Lung microvascular endothelial cell (primary cell): ENCODE data around the gene USP5. TPM values are rescaled to one million over a fixed set of nuclear protein-coding genes. Genes with fewer than 3 reads are reported as not detected.
A peak's percentile ranks its signal among the peaks of the same experiment; 100 is the strongest.

Experiments used
- DNase-seq, 2 donors: peaks; one replicate each; pipeline versions ENCODE4 v3.0.0 to v3.0.0-alpha.2; 2010; ENCODE audit warnings: low read depth in 2 of 2
- total RNA-seq: library from RNA; depleted of rRNA; stranded (reverse); fragments of >200 nt; gene quantifications from 2 replicates; pipeline ENCODE4 v1.2.1, GENCODE V29; 2014

Gene USP5
- total RNA-seq, 1 donor from 2014 or later: 57.9 TPM

GRCh38 chr12:6840330-6840729, 11.6 kb upstream of the USP5 start:
- no peak for DNase-seq

- DNase-seq: no peak
These were observed 11.0 kb upstream of the USP5 start, which contains the start of gene GNB3 for GRCh38 chr12:6840761-6841515. Gene GNB3, plus strand, starts transcription at chr12:6840925. Its CDS starts 363 bp downstream, at chr12:6841288.

- DNase-seq: no peak
These were observed 9.9 kb upstream of the USP5 start for GRCh38 chr12:6842075-6842474.

- DNase-seq: peak in 1 of 2 donors; percentile 43
These were observed 8.6 kb upstream of the USP5 start for GRCh38 chr12:6843118-6843902.

GRCh38 chr12:6845395-6845794, 6.6 kb upstream of the USP5 start:
- no peak for DNase-seq

- no peak for DNase-seq
These were observed 5.6 kb upstream of the USP5 start for GRCh38 chr12:6846316-6846869.

- DNase-seq: no peak
These were observed 4.3 kb upstream of the USP5 start for GRCh38 chr12:6847676-6848075.

- no peak for DNase-seq
These were observed 2.5 kb upstream of the USP5 start for GRCh38 chr12:6849427-6849826.

GRCh38 chr12:6849976-6850560, 1.9 kb upstream of the USP5 start:
- no peak for DNase-seq

- DNase-seq: no peak
These were observed 1.2 kb upstream of the USP5 start for GRCh38 chr12:6850796-6851152.

GRCh38 chr12:6851153-6851920, 613 bp upstream of the USP5 start, which contains the start of gene CDCA3:
Gene CDCA3, minus strand, starts transcription at chr12:6851286. Its CDS starts 334 bp downstream, at chr12:6850952.
- peak; percentile 99 for DNase-seq

GRCh38 chr12:6852651-6853354, 853 bp downstream of the USP5 start:
- DNase-seq: peak; percentile 66

GRCh38 chr12:6853626-6854025, 1.7 kb downstream of the USP5 start:
- DNase-seq: no peak

GRCh38 chr12:6854036-6854435, 2.1 kb downstream of the USP5 start:
- no peak for DNase-seq

GRCh38 chr12:6855322-6855721, 3.4 kb downstream of the USP5 start:
- DNase-seq: no peak

GRCh38 chr12:6858799-6859198, 6.8 kb downstream of the USP5 start:
- DNase-seq: no peak

GRCh38 chr12:6860116-6860515, 8.2 kb downstream of the USP5 start:
- DNase-seq: no peak

GRCh38 chr12:6860942-6861341, 9.0 kb downstream of the USP5 start:
- no peak for DNase-seq

GRCh38 chr12:6861391-6861790, 9.4 kb downstream of the USP5 start:
- no peak for DNase-seq

- DNase-seq: no peak
These were observed 11.1 kb downstream of the USP5 start for GRCh38 chr12:6863033-6863432.
